Measurements from ENCODE around the gene MPHOSPH8.
"Not testable (repeated sequence)": the region's sequence is repeated elsewhere in the genome, so short reads cannot be mapped to it uniquely, and the experiment has no call there.

The MPHOSPH8 gene

DNA sequence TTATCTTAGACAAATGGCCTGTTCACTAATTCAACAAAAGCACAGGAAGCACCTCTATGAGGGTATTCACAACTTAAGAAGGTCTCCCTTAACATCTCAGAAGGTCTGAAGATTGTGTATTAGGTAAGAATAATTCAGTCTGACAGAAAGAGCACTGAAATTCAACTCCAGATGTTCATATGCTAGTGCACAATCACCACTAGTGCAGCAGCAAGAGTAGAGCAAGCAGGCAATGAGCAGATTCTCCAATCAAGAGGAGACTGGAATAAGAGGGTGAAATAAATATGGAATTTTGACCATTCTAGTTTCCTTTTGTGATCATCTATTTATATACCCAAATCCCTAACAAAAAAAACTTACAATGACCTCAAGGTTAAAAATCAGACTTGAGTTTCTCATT, 52.0 kb downstream of the MPHOSPH8 start:
- no peak for DNase-seq

DNA sequence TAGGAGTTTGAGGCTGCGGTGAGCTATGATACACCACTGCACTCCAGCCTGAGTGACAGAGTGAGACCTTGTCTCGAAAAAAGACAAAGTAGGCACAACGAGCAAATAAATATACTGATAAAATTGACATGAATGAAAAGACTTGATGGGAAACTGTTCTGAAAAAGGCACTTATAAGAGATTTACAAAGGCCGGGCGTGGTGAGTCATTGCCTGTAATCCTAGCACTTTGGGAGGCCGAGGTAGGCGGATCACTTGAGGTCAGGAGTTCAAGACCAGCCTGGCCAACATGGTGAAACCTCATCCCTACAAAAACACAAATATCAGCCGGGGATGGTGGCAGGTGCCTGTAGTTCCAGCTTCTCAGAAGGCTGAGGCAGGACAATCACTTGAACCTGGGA, 58.0 kb downstream of the MPHOSPH8 start:
- DNase-seq: not testable (repeated sequence)

DNA sequence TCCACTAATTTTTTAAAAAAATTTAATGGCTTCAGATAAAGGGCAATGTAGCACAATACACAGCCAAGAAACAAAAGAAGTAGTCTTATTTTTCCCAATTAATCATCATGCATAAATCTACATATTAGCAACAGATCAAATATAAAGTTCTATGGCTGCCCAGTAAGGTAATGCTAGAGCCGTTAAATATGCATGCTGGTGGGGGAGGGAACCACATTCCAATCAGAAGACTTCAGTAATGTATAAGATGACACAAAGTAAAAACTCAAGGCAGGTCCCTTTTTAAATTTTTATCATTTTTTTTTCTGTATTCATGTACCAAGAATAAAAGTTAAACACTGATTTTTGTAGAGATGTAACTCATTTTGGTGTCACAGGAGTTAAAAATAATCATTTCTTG, 62.0 kb downstream of the MPHOSPH8 start:
- DNase-seq: no peak

DNA sequence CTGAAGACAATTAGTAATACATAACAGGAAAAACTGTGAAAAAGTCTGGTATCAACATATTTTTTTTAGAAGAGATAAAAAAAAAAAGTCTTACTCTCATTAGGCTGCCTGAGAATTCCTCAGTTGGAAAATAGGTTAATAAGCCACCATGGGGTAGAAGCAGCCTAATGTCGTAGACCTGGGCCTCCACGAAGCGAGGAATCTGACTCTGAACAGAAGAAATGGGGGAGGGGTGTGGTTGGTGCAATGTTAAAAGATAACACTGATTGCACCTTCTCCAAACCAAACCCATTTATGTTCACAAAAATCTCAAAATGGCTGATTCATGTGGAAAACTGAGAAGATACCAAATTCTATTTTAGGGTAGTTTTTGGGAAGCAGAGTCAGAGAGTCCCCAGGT, 62.4 kb downstream of the MPHOSPH8 start:
- DNase-seq: no peak

GRCh38 chr13:19700963-19701362, 67.5 kb downstream of the MPHOSPH8 start:
- DNase-seq: not testable (repeated sequence)

- DNase-seq: not testable (repeated sequence)
These were observed 68.2 kb downstream of the MPHOSPH8 start for GRCh38 chr13:19701619-19702018.

DNA sequence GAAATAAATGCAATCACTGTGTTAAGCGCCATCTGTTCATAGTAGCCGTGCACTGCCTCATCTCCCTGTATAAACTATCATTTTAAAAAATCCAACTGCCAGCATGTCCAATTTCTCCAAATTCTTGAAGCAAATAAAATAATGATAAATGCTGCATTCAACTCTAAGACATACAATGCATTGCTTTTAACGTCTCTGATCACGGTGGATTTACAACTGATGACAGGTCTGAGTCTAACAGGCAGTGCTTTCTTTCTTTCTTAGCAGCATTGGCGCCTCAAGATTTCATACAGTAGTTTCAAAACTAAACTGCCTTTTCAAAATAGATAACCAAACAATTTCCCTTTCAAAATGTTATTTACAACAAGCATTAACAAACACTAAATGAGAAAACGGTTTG, 70.8 kb downstream of the MPHOSPH8 start:
- not testable (repeated sequence) for DNase-seq

GRCh38 chr13:19709039-19709438, 75.6 kb downstream of the MPHOSPH8 start:
- not testable (repeated sequence) for DNase-seq

DNA sequence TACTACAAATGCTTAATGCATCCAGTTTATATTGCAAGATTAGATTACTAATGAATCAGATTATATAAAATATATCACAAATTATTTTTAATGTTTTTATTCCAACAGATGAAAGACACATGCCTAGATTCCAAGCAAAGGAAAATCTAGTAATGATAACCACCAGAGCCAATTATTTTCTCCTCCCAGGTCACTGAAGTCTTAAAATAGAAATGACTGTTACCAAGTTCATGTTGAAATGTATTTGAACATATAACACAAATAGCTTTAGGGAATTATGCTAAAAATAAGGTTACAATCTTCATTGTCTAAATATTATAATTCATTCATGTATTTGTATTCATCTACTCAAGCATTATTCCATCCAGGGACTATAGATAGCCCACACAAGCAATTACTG, 76.3 kb downstream of the MPHOSPH8 start:
- DNase-seq: not testable (repeated sequence)

DNA sequence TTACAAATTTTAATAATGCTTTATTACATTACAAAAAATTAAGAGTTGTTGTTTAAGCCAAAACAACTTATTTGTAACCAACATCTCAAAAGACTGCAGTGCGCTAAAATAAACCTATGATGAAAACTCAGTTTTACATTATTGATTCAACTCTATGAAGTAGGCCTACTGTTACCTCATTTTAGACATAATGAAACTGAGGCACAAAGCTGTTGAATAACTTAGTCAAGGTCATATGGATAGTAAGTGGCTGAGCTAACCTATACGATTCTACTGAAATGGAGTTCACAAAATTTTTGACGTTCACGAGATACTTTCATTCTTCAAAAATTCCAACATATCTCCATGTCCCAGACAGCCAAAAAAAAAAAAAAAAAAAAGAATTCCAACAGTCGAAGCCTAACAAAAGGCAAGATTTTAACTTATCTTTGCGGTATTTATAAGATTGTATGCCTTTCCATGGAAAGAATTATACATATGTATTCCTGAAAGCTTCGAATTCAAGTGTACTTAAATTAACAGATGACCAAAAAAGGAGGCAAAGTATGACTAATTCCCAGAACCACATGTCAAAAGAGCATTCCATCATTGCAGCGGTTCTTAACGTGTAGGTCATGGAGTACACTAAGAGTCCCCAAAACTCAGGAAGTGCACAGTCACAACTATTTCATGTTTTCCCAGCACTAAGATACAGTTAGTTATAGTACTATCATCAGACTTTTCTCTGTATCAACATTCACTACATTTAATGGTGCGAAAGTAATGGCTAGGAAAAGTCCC, 79.9 kb downstream of the MPHOSPH8 start:
- DNase-seq: no peak

- DNase-seq: no peak
These were observed 86.6 kb downstream of the MPHOSPH8 start for GRCh38 chr13:19720039-19720438.
